GM12878 (cell line): ENCODE measurements around the gene UBE3D. TPM values are rescaled to one million over a fixed set of nuclear protein-coding genes. Genes with fewer than 3 reads are reported as not detected.

Source experiments
- ATAC-seq: fragments of 200-7000 bp; cut with Tn5 transposase; 3 replicates; pipeline ENCODE4 v1.9.1; 2020; ENCODE audit warnings: mild to moderate bottlenecking, moderate library complexity
- BruUV-seq: library from RNA; stranded (reverse); fragments of 400-500 nt; replicated peaks from 2 replicates; lab custom pipeline; 2021; lab: Mats Ljungman, UMichigan
- CTCF ChIA-PET: fragments of 300-600 bp; sonication (Branson Sonifier 250); formaldehyde crosslinking; extraction: SDS; loops from one replicate; lab custom pipeline; 2021; ENCODE audit warnings: inconsistent platforms; lab: Yijun Ruan, JAX
- POLR2A ChIA-PET: fragments of 350-600 bp; formaldehyde crosslinking; extraction: SDS; loops from one replicate; lab custom pipeline; 2021; ENCODE audit warnings: inconsistent platforms; lab: Charles Lee
- RAD21 ChIA-PET: fragments of 300-600 bp; sonication (Branson Sonifier 250); formaldehyde crosslinking; loops from one replicate; lab custom pipeline; 2023; ENCODE audit warnings: antibody characterized with exemption; ENCODE audit not compliant: unreplicated experiment; lab: Charles Lee
- SMC1A ChIA-PET: fragments of 300-600 bp; sonication (Branson Sonifier 250); formaldehyde crosslinking; loops from one replicate; lab custom pipeline; 2023; ENCODE audit not compliant: unreplicated experiment, uncharacterized antibody; lab: Charles Lee
- DNase-seq: peaks from one replicate; pipeline ENCODE4 v3.0.0-alpha.2; 2011; ENCODE audit warnings: low read depth, low spot score
- FAIRE-seq: peaks from 3 replicates; lab custom pipeline; 2011; peaks lifted over from hg19 to GRCh38; lab: Jason Lieb, UNC
- H2AFZ ChIP-seq: 2 replicates; pipeline ENCODE4 v1.6.0; 2011; ENCODE audit warnings: low read depth, low read length, control low read depth; ENCODE audit not compliant: control insufficient read depth
- H3K27ac ChIP-seq: 2 replicates; pipeline ENCODE4 v1.5.1; 2011; ENCODE audit warnings: control low read depth; ENCODE audit not compliant: control insufficient read depth, insufficient read depth
- H3K27me3 ChIP-seq, 2 experiments: replicated peaks in 1 of 2; 2 replicates each; pipeline versions ENCODE4 v1.6.0 to v1.6.1; 2011; ENCODE audit warnings: low read length in 1 of 2; ENCODE audit not compliant: control insufficient read depth in 2 of 2, insufficient read depth in 2 of 2
- H3K36me3 ChIP-seq, 2 experiments: 2 replicates each; pipeline ENCODE4 v1.5.1; 2011; ENCODE audit warnings: low read length in 1 of 2; ENCODE audit not compliant: control insufficient read depth in 2 of 2, insufficient read depth in 2 of 2
- H3K4me1 ChIP-seq: 2 replicates; pipeline ENCODE4 v1.6.1; 2011; ENCODE audit warnings: mild to moderate bottlenecking, low read length, moderate library complexity, mixed read lengths; ENCODE audit not compliant: control insufficient read depth, insufficient read depth
- H3K4me2 ChIP-seq: 2 replicates; pipeline ENCODE4 v1.6.0; 2011; ENCODE audit warnings: control low read depth; ENCODE audit not compliant: control insufficient read depth, insufficient read depth
- H3K4me3 ChIP-seq: fragments of 200-600 bp; sonication (generic); 2 replicates; pipeline ENCODE4 v1.5.1; 2016
- H3K79me2 ChIP-seq: 2 replicates; pipeline ENCODE4 v1.6.0; 2011; ENCODE audit warnings: low read length; ENCODE audit not compliant: control insufficient read depth, insufficient read depth
- H3K9ac ChIP-seq: 2 replicates; pipeline ENCODE4 v1.8.0; 2011; ENCODE audit warnings: low read length, control low read depth, mixed read lengths; ENCODE audit not compliant: control insufficient read depth, insufficient read depth
- H3K9me3 ChIP-seq: replicated peaks from 3 replicates; pipeline ENCODE4 v1.5.1; 2011; ENCODE audit warnings: mild to moderate bottlenecking, low read length; ENCODE audit not compliant: control insufficient read depth, insufficient read depth
- H4K20me1 ChIP-seq: 2 replicates; pipeline ENCODE4 v1.6.0; 2011; ENCODE audit not compliant: control insufficient read depth, insufficient read depth
- BACH1 ChIP-seq: fragments of 450-650 bp; IDR thresholded peaks from 2 replicates; pipeline ENCODE4 v1.6.1; 2017; ENCODE audit warnings: mild to moderate bottlenecking, borderline replicate concordance
- BRCA1 ChIP-seq: IDR thresholded peaks from 2 replicates; pipeline ENCODE4 v1.6.1; 2011; ENCODE audit warnings: low read depth, low read length, improper control_type of control experiment
- CEBPB ChIP-seq, 2 experiments: fragments of 150-350 bp in 1 of 2; IDR thresholded peaks; 2 replicates each; pipeline ENCODE4 v1.6.1; 2012 to 2014; ENCODE audit warnings: low read depth in 2 of 2, low read length in 2 of 2, borderline replicate concordance in 1 of 2, inconsistent platforms in 1 of 2
- ESRRA ChIP-seq: IDR thresholded peaks from 2 replicates; pipeline ENCODE4 v1.6.1; 2012; ENCODE audit warnings: mild to moderate bottlenecking, low read length, improper control_type of control experiment
- FOXK2 ChIP-seq: fragments of 450-650 bp; IDR thresholded peaks from 2 replicates; pipeline ENCODE4 v1.6.1; 2017; ENCODE audit warnings: mild to moderate bottlenecking, moderate library complexity
- GABPA ChIP-seq: IDR thresholded peaks from 2 replicates; pipeline ENCODE4 v1.6.1; 2014; ENCODE audit warnings: antibody characterized with exemption, low read depth, mild to moderate bottlenecking, inconsistent platforms
- HDGF ChIP-seq: fragments of 450-650 bp; IDR thresholded peaks from 2 replicates; pipeline ENCODE4 v1.6.1; 2016; ENCODE audit warnings: antibody characterized with exemption
- JUND ChIP-seq: IDR thresholded peaks from 2 replicates; pipeline ENCODE4 v1.6.1; 2012; ENCODE audit warnings: low read depth, mild to moderate bottlenecking, low read length, improper control_type of control experiment, moderate library complexity
- MTA2 ChIP-seq: fragments of 450-650 bp; IDR thresholded peaks from 2 replicates; pipeline ENCODE4 v1.6.1; 2016; ENCODE audit warnings: low read depth, mild to moderate bottlenecking, moderate library complexity
- RELA ChIP-seq: fragments of 450-650 bp; IDR thresholded peaks from 2 replicates; pipeline ENCODE4 v1.8.0; 2014; ENCODE audit warnings: borderline replicate concordance; ENCODE audit not compliant: partially characterized antibody
- SMAD5 ChIP-seq: IDR thresholded peaks from 2 replicates; pipeline ENCODE4 v1.6.1; 2016; ENCODE audit warnings: antibody characterized with exemption, low read depth
- SPI1 ChIP-seq: IDR thresholded peaks from 2 replicates; pipeline ENCODE4 v1.6.1; 2011; ENCODE audit warnings: low read depth, mild to moderate bottlenecking, low read length, moderate library complexity, borderline replicate concordance; ENCODE audit not compliant: insufficient read depth
- YY1 ChIP-seq: IDR thresholded peaks from 2 replicates; pipeline ENCODE4 v1.6.1; 2011; ENCODE audit warnings: low read depth, mild to moderate bottlenecking, low read length
- ZBED1 ChIP-seq: IDR thresholded peaks from 2 replicates; pipeline ENCODE4 v1.6.1; 2016; ENCODE audit warnings: borderline replicate concordance
- WGBS: methylation state at CpG from one replicate; pipeline ENCODE4 v1.1.6; 2016; ENCODE audit warnings: low lambda C conversion rate; ENCODE audit not compliant: insufficient replicate concordance, insufficient coverage; ENCODE audit errors: missing lambda C conversion rate; 5-methylcytosine and 5-hydroxymethylcytosine counted together
- in situ Hi-C: fragments of 300-500 bp; cut with MboI; formaldehyde crosslinking; loops from 9 replicates; pipeline ENCODE4 v1.14.3; 2018; ENCODE audit warnings: mixed read lengths
- intact Hi-C: fragments of 100-400 bp; cut with micrococcal nuclease; formaldehyde crosslinking; loops from one replicate; pipeline ENCODE4 v1.14.2; 2022; ENCODE audit not compliant: unreplicated experiment
- polyA plus RNA-seq, 11 experiments: library from polyadenylated mRNA; depleted of rRNA in 4 of 11; unstranded in 6 of 11; stranded (reverse) in 5 of 11; fragments of >200 nt; fragmentation: Nextera tagmentation in 4 of 11; fragmentation: Illumina TruSeq in 1 of 11; extraction: Ambion mirVana in 4 of 11; extraction: Trizol in 1 of 11; gene quantifications; 1 replicate in 1 of 11; 2 replicates in 10 of 11; pipeline versions ENCODE4 v1.2.1 to v1.2.3, GENCODE V29; 2011 to 2016; ENCODE audit warnings: inconsistent platforms in 2 of 11, missing spikeins in 2 of 11, low read depth in 1 of 11
- total RNA-seq, 4 experiments: library from RNA; depleted of rRNA in 3 of 4; stranded (reverse); fragments of >200 nt in 3 of 4; fragmentation: Illumina TruSeq in 1 of 4; extraction: Trizol in 1 of 4; gene quantifications; 2 replicates each; pipeline versions ENCODE4 v1.2.1 to v1.2.3, GENCODE V29; 2013 to 2021
- TF ChIP-seq, protein P1 (sequence below): IDR thresholded peaks from 2 replicates; pipeline ENCODE4 v1.6.1; 2012; ENCODE audit warnings: low read depth, low read length, improper control_type of control experiment
- TF ChIP-seq, protein P2 (sequence below): fragments of 450-650 bp; IDR thresholded peaks from 2 replicates; pipeline ENCODE4 v1.6.1; 2016; ENCODE audit warnings: mild to moderate bottlenecking
- TF ChIP-seq, protein P3 (sequence below): fragments of 450-650 bp; formaldehyde crosslinking; IDR thresholded peaks from 2 replicates; pipeline ENCODE4 v1.5.0; 2022; ENCODE audit warnings: mild to moderate bottlenecking, missing genetic modification characterization
- TF ChIP-seq, protein P4 (sequence below): fragments of 450-650 bp; IDR thresholded peaks from 2 replicates; pipeline ENCODE4 v1.6.1; 2014; ENCODE audit warnings: mild to moderate bottlenecking

The UBE3D gene
- total and polyA plus RNA-seq, 10 of the 15 experiments (the other 5 are each of a cell fraction or from before 2014, with no cell fraction given): 4.3 to 9.0 (median 7.5) TPM

DNA sequence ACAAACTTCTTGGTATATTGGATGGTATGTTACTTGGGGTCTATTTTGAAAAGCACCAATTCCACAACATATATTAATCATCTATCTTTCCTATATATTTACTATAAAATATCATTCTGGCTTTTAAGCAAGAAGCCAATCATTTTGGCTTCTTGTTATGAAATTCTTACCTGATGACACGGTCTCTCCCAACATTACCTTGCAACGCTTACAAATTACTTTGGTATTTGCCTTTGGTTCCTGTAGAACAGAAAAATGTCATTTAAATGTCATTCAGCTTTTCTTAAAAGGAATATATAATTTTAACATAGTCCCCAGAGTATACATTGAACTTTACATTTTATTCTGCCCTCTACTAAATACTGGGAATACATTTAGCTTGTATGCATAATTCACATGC is 27.4 kb downstream of the UBE3D start (continued):
- no peak for TF ChIP-seq GABPA
- no peak for TF ChIP-seq BRCA1

DNA sequence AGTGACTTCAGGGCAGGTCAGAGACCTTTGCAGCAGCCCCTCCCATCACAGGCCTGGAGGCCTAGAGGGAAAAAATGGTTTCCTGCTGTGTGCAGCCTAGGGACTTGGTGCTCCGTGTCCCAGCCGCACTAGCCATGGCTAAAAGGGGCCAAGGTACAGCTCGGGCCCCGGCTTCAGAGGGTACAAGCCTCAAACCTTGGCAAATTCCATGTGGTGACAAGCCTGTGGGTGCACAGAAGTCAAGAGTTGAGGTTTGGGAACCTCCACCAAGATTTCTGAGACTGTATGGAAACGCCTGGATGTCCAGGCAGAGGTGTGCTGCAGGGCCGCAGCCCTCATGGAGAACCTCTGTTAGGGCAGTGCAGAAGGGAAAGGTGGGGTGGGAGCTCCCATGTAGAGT is 34.0 kb downstream of the UBE3D start:
- no peak overlapping the region for H2AFZ ChIP-seq
- DNase-seq (no peak), ATAC-seq (no peak), FAIRE-seq (no peak)
- POLR2A ChIA-PET: no interaction called here
- no peaks in the 10 kb centered on the region for H3K4me1 ChIP-seq
- H3K27me3 ChIP-seq: no peaks in the 10 kb centered on the region
- peaks cover 0 to 2% of the 10 kb centered on the region in 2 experiments; a peak in 3 of 4 replicates for H3K36me3 ChIP-seq
- H3K9me3 ChIP-seq: peaks cover 9% of the 10 kb centered on the region; the same call in 2 of the 3 replicates
- RAD21 ChIA-PET: no interaction called here
- no peak overlapping the region for H3K27ac ChIP-seq
- H3K9ac ChIP-seq: no peak overlapping the region
- WGBS: over 99% methylated on average over 6 of the region's 6 CpGs
- no peak overlapping the region for H3K4me3 ChIP-seq
- in situ Hi-C loops (no loop called here), intact Hi-C loops (no loop called here)
- no peaks in the 10 kb centered on the region for H3K79me2 ChIP-seq
- no peak overlapping the region for H3K4me2 ChIP-seq
- H4K20me1 ChIP-seq: no peaks in the 10 kb centered on the region
- SMC1A ChIA-PET: interaction anchor here (0.9 kb wide), 1 partner anchor 11 kb away, joined by 3 read pairs; no protein-coding TSS in a partner anchor
- CTCF ChIA-PET: no interaction called here
- no TSS peak for BruUV-seq
- TF ChIP-seq BACH1: no peak
- TF ChIP-seq, protein P1, sequence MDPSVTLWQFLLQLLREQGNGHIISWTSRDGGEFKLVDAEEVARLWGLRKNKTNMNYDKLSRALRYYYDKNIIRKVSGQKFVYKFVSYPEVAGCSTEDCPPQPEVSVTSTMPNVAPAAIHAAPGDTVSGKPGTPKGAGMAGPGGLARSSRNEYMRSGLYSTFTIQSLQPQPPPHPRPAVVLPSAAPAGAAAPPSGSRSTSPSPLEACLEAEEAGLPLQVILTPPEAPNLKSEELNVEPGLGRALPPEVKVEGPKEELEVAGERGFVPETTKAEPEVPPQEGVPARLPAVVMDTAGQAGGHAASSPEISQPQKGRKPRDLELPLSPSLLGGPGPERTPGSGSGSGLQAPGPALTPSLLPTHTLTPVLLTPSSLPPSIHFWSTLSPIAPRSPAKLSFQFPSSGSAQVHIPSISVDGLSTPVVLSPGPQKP: no peak
- no peak for TF ChIP-seq ESRRA
- no peak for TF ChIP-seq CEBPB (IDR thresholded peaks at IDR 0.05; ENCODE audit: borderline replicate concordance in 1 of 2, low read depth in 2 of 2, low read length in 2 of 2)
- TF ChIP-seq, protein P2, sequence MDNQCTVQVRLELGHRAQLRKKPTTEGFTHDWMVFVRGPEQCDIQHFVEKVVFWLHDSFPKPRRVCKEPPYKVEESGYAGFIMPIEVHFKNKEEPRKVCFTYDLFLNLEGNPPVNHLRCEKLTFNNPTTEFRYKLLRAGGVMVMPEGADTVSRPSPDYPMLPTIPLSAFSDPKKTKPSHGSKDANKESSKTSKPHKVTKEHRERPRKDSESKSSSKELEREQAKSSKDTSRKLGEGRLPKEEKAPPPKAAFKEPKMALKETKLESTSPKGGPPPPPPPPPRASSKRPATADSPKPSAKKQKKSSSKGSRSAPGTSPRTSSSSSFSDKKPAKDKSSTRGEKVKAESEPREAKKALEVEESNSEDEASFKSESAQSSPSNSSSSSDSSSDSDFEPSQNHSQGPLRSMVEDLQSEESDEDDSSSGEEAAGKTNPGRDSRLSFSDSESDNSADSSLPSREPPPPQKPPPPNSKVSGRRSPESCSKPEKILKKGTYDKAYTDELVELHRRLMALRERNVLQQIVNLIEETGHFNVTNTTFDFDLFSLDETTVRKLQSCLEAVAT: no peak
- TF ChIP-seq MTA2: no peak
- no peak for TF ChIP-seq SMAD5
- no peak for TF ChIP-seq RELA
- no peak for TF ChIP-seq HDGF
- TF ChIP-seq, protein P3, sequence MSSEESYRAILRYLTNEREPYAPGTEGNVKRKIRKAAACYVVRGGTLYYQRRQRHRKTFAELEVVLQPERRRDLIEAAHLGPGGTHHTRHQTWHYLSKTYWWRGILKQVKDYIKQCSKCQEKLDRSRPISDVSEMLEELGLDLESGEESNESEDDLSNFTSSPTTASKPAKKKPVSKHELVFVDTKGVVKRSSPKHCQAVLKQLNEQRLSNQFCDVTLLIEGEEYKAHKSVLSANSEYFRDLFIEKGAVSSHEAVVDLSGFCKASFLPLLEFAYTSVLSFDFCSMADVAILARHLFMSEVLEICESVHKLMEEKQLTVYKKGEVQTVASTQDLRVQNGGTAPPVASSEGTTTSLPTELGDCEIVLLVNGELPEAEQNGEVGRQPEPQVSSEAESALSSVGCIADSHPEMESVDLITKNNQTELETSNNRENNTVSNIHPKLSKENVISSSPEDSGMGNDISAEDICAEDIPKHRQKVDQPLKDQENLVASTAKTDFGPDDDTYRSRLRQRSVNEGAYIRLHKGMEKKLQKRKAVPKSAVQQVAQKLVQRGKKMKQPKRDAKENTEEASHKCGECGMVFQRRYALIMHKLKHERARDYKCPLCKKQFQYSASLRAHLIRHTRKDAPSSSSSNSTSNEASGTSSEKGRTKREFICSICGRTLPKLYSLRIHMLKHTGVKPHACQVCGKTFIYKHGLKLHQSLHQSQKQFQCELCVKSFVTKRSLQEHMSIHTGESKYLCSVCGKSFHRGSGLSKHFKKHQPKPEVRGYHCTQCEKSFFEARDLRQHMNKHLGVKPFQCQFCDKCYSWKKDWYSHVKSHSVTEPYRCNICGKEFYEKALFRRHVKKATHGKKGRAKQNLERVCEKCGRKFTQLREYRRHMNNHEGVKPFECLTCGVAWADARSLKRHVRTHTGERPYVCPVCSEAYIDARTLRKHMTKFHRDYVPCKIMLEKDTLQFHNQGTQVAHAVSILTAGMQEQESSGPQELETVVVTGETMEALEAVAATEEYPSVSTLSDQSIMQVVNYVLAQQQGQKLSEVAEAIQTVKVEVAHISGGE (CRISPR knock-in tag): no peak
- no peak for TF ChIP-seq SPI1
- no peak for TF ChIP-seq JUND
- no peak for TF ChIP-seq FOXK2
- TF ChIP-seq ZBED1: no peak
- no peak for TF ChIP-seq YY1
- TF ChIP-seq, protein P4, sequence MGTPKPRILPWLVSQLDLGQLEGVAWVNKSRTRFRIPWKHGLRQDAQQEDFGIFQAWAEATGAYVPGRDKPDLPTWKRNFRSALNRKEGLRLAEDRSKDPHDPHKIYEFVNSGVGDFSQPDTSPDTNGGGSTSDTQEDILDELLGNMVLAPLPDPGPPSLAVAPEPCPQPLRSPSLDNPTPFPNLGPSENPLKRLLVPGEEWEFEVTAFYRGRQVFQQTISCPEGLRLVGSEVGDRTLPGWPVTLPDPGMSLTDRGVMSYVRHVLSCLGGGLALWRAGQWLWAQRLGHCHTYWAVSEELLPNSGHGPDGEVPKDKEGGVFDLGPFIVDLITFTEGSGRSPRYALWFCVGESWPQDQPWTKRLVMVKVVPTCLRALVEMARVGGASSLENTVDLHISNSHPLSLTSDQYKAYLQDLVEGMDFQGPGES: no peak
